Hepatic stellate cell (primary cell): ENCODE data around the gene ANKRD37.

Experiments used
- DNase-seq: peaks from one replicate; pipeline ENCODE4 v3.0.0; 2011; ENCODE audit warnings: low spot score

The ANKRD37 gene

DNA sequence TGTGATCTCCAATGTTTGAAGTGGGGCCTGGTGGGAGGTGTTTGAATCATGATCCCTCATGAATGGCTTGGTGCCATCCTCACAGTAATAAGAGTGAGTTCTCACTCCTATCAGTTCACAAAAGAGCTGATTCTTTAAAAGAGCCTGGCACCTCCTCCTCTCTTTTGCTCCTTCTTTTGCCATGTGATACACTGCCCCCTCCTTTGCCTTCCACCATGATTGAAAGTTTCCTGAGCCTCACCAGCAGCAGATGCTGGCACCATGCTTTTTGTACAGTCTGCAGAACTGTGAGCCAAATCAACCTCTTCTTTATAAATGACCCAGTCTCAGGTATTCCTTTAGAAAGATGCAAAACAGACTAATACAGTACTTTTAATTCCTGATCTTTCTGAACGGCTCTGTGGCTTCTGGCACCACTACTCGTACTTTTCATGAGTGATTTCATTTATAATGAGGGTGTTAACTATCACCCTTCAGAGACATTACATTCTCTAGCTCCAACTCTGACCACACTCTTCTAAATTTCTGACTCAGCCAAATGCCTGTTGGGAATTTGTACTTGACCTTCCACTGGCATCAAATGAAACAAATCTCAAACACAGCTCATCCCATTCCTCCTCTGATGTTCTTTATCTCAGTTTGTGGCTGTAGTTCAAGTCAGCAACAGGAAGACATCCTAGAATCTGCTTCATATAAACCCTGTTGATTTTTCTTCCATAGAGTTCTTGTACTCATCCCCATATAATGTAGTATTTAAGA lies 24.9 kb downstream of the ANKRD37 start:
- DNase-seq = no peak

DNA sequence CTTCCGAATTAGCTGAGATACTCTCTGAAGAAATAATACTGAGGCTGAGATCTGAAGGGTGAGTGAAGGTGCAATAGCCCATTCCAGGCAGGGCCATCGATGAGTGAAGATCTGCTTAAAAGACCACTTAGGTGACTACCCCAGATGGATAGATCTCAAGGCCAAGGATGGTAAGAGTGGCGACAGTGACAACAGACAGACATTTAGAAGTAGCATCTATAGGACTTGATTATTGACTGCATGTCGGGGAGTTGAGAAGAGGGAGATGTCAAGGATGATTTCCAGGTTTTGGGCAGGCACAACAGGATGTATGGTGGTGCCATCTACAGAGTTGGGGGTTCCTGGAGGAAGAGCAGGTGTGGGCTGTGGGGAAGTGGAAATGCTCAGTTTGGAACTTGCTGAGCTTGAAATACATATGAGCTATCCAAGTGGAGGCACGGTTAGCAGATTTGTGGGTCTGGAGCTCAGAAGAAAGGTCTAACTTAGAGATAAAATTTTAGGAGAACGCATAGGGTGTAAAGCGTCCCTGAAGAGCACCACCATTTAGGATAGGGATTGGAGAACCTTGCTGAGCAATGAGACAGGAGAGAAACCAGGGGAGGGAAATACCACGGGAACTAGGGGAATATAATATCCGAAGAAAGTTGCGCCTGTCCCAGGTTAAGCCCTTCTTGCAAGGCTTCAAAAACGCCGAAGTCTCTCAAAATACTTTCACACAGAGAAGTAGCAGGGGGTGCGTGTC lies 28.4 kb downstream of the ANKRD37 start:
- peak; percentile 55 for DNase-seq

DNA sequence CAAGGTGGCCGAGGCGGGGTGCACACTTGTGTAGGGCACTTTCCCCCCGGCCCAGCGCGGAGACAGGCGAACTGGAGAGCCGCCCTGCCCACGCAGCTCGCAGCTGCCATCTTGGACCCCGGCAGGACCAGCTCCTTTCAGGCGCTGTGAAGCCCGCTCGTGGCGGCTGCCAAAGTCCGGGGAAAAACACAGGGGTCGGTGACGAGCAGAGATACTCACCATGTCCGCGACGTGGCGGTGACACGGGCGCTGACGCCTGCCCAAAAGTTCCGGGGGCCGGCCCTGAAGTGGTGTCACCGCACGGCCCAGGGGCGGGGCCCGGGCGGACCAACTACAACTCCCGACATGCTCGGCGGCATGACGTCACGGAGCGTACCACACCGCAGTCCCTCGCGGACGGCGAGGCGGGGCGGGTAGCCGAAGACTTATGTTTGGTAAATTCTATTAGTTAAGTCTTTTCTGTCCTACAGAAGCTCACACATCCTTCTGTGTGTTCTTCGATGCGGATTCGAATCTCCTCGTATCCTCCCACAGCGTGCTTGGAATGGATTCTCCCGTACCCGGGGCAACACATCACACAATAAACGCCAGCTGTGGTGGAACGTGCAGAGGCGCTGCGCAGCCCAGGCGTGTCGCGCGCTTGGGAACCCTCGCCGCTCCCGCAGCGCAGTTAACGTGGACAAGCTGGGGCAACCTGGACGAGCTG lies 29.2 kb downstream of the ANKRD37 start, which contains the start of gene UFSP2:
TSS of gene UFSP2 (minus strand) at position 318 of the 706 bp plus-strand sequence. CDS start at position 222, 96 bp downstream.
- DNase-seq = peak; percentile 91

DNA sequence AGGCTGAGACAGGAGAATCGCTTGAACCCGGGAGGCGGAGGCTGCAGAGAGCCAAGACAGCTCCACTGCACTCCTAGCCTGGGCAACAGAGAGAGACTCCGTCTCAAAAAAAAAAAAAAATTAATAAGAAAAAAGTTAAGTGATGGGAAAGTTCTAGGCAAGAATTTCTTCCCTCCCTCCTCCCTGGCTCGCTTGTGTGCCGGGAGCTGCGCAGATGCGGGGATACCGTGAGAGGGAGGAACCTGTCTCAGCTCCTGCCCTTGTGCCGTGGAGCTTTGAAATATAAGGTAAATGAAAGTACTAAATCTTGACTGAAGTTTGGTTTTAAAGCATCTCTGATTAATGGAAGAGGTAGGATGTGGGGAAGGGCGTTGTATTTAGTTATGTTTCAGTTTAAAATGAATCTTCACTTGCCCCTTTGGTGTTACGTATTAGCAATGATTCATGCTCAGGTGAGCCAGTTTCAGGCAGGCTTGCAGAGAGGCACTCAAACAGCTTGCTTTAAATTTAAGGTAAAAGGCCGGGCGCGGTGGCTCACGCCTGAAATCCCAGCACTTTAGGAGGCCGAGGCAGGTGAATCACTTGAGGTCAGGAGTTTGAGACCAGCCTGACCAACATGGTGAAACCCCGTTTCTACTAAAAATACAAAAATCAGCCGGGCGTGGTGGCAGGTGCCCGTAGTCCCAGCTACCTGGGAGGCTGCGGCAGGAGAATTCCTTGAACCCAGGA lies 30.5 kb downstream of the ANKRD37 start:
- no peak for DNase-seq

DNA sequence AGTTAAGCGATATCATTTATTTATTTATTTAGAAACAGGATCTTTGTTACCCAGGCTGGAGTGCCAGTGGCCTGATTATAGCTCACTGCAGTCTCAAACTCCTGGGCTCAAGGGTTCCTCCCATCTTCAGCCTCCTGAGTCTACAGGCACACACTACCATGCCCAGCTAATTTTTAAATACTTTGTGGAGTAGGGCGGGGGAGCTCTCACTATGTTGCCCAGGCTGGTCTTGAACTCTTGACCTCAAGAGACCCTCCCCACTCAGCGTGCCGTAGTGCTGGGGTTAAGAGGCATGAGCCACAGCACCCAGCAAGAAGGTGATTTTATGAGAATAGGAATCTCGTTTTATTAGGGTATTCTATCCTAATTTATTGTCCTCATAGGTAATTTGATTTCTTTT lies 33.0 kb downstream of the ANKRD37 start:
- DNase-seq = no peak

DNA sequence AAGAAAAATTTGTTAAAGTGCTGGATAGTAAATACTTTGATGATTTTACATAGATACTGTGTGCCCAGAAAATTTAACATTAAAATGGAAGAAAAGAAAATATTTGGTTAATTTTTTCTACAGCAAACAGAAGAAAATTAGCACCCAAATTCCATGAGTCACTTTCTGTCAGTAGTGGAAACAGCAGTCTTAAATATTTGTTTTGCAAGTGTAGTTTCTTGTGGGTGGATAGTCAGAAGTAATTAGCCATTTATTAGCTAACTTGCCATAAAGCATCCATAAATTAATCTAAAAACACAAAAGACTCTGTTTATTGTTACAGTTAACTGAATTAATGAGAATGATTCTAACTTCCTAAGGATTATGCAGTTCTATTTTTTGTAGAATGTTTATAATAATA lies 38.8 kb downstream of the ANKRD37 start:
- DNase-seq = no peak

DNA sequence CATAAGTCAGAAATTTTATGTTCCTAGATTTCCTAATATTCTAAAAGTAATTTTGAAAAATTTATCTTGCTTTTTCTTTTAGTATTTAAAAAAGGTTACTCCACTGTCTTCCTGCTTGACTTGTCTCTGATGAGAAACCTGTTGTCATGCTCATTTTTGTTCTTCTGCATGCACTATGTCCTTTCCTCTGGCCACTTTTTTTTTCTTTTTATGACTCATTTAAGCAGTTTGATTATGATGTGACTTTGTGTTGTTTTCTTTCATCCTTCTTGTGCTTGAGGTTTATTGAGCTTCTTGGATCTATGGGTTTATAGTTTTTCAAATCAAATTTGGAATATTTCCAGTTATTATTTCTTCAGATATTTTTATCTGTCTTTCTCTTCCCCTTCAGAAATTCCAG lies 41.2 kb downstream of the ANKRD37 start:
- no peak for DNase-seq

DNA sequence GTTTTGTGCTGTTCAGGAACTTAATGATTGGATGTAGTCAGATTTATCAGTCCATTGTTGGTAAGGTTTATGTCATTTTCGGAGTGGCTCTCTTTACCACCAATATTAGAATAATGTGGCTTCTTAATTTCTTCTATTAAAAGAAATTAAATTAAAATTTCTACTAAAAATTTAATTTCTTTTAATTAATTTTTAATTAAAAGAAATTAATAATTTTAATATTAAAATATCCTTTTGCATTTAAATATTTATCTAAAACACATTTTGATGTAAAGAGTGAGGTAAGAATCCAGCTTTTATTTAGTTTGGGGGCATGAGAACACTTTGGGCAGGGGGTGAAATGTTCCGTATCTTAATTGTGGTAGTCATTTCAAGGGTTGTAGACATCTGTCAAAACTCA lies 44.8 kb downstream of the ANKRD37 start:
- no peak for DNase-seq

DNA sequence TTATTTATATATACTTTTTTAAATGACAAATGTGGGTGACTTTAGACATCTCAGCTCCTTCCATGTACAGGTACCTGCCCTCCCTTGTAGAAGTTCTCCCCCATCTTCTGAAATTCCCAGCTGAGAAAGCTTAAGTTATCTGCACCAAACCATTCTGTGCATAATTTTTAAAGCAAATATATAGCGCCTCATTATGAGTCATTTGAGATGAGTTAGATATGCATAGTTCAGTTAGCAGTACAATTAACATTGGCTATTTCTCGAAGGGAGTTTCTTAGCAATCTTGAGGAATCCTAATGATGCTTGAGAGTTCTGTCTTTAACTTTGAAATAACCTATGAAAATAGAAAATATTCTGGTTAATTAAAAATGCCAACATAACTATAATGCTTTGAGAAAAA lies 48.6 kb downstream of the ANKRD37 start:
- no peak for DNase-seq
